RKO (cell line): ENCODE results near the gene TMEM38B.

ENCODE experiments used
- DNase-seq: peaks from one replicate; pipeline ENCODE4 v3.0.0-alpha.2; 2016; ENCODE audit warnings: low spot score

The TMEM38B gene

GRCh38 chr9:105694190-105694847 is at the start of gene TMEM38B:
Gene TMEM38B (plus strand): TSS chr9:105694541. CDS start chr9:105694661, 120 bp downstream.
- peak; percentile 85 for DNase-seq

GRCh38 chr9:105646879-105647594 is 47.3 kb upstream of the TMEM38B start:
- DNase-seq: no peak

GRCh38 chr9:105647595-105648349 is 46.6 kb upstream of the TMEM38B start:
- no peak for DNase-seq

DNA sequence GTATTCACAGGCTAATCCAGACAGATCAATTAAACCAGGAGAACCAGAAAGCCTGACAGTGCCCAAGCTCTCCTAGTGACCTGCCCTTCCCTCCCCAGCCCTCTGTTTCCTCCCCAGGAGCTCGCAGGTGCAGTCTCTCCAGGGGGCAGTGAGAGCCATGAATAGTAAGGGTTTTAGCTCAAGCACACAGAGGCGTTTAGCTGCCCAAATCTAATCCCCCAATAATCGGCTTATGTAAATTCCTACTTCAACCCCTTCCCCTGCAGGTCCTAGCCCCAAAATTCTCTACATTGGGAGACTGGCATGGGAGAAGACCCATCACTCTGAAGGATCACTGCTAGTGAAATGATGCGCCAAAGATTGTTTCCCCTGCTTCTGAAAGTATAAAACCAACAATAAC is 42.5 kb upstream of the TMEM38B start:
- no peak for DNase-seq

DNA sequence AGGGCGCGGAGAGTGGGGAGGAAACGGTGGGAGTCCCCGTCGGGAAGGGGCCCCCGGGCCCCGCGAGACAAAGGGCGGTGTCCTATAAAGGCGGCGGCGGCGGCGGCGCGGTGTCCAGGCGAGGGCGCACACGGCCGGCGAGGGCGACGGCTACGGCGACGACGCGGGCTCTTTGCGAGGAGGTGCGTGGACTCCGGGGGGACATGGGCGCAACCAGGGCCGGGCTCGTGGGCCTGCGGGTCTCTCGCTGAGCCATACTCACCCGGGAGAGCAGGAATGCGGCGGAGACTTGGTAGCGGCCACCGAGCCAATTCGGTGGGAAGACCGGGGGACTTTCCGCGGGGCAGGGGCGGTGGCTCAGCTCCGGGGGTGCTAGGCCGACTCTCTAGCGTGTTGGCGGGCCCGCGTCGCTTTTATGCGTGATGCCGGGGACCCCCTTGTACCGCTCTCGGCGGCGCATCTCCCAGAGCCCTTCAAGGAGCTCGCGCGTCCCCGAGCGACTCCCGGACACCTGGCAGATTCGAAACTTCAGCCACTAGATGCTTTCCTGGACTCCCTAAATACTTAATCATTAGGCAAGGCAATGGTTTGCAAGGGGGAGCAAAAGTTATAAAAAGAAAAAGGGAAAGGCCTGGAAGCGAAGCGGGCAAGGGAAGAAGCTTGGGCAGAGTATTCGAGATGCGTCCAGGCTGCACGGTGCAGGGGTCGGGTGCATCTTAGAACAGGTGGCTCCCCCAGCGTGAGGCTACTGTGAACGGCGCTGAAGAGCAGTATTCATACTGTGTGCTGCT is 38.0 kb upstream of the TMEM38B start:
- DNase-seq: no peak

- DNase-seq: no peak
Observed at GRCh38 chr9:105658351-105658750, 36.0 kb upstream of the TMEM38B start.

- DNase-seq: no peak
Observed at GRCh38 chr9:105661011-105661410, 33.3 kb upstream of the TMEM38B start.

GRCh38 chr9:105662184-105663104 is 31.9 kb upstream of the TMEM38B start, which contains the start of gene TAL2:
Gene TAL2 (plus strand): TSS chr9:105662457. CDS start chr9:105662497, 40 bp downstream.
- DNase-seq: no peak

- no peak for DNase-seq
Observed at GRCh38 chr9:105663914-105664313, 30.4 kb upstream of the TMEM38B start.

DNA sequence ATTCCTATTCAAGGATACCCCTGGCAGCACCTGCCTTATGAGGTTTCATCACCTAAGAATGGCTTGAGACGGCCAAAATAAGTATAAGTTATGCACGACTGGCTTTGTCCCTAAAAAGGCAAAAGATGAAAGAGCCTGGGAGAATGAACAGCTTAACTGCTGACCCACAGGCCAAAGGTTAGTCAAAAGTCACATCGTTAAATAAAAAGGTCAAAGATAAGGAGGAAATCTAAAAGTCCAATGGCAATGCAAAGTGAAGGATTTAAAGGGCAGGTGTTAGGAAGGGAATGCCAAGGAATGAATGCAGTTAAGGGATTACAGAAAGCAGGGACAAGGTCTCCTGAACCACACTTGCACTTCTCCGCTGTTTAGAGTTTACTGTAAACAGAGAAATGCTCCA is 26.5 kb upstream of the TMEM38B start:
- DNase-seq: no peak

DNA sequence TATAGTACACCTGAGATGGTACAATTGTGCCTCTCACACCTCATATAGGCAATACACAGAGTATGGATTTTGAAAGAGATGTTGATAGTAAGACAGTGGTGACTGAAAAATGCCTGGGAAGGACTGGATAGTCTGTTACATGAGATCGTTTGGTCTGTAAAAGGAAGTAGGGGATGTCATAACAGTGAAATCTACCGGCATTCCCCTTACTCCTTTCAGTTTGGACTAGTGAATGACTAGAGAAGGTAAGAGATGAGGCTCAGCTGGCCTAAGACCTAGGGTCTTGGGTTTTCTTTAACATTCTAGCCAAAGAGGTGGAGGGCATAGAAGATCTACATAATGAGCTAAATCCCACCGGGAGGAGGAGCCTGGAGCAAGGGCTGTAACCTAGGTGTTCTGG is 24.0 kb upstream of the TMEM38B start:
- DNase-seq: no peak

DNA sequence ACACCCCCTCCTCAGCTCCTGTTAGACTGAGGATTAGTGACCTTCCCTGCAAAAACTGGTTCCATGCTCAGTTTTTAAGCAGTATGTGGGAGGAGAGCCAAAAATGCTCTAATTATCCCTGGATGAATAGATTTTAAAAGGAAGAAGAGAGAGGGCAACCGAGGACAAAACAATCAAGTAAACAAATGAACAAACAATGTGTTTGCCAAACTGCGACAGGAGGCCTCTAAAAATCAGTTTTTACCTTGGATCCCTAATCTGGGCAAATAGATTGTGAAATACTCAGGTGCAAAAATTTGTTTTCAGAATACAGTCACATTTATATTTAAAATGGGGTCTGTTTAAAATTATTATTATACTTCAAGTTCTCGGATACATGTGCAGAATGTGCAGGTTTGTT is 23.6 kb upstream of the TMEM38B start:
- no peak for DNase-seq

GRCh38 chr9:105672711-105673234 is 21.6 kb upstream of the TMEM38B start:
- DNase-seq: no peak

DNA sequence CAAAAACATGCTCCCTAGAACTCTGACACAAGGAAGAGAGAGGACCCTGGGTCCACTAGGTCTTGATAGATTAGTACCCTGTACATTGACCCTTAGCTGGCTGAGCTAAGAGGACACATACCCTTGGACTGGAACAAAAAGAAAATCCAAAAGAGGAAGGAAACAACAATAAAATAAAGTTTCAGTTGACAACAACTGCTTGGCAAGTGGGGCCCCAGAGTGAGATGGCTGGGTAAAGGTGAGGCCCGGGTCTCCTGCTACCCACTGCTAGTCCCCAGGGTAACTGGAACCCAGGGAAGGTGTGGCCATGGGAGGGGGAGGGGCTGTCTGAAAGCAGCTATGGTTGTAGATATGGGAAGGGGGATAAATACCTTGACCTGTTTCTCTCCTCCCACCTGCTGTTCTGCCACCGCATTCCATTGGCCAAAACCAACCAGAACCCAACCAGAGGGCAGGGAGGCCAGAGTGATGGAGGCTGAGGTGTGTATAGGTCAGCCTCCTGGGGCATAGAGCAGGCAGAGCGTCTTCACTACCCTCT is 20.4 kb upstream of the TMEM38B start:
- DNase-seq: no peak

- DNase-seq: no peak
Observed at GRCh38 chr9:105676351-105676923, 17.9 kb upstream of the TMEM38B start.

- no peak for DNase-seq
Observed at GRCh38 chr9:105678163-105678562, 16.2 kb upstream of the TMEM38B start.

DNA sequence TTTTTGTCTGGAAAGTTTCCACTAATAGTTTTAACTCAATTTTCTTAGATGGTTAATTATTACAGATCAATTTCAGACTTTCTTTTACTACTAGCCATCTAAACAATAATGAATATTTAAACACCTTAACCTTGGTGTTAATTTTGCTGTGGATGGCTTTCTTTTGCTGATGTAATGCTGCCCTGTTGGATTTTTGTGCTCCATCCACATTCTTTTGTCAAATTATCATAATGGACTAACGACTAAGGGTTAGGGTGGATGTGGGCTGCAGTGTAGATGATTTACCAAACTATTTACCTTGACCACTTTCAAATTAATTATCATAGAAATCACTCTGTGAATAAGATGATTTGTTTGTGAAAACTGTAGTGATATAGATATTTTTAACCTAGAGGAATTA is 15.6 kb upstream of the TMEM38B start:
- no peak for DNase-seq

GRCh38 chr9:105679257-105680022 is 14.9 kb upstream of the TMEM38B start:
- DNase-seq: no peak

DNA sequence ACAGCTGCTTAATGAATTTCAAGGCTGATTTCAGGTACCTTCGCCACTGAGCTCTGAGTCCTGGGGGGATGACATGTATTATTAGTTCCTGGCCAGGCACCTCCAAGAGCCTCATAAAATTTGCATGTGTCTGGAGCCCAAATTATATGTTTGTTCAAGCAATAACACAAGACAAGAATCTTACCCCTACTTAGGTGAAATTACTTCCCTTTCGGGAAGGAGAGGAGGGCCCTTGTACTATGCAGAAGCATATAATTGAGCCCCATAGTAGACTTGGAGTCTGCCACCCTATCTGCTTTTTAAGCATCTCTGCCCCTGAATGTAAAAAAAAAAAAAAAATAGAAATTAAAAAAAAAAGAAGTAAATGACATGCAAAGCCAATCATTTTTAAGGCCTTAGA is 13.0 kb upstream of the TMEM38B start:
- DNase-seq: no peak
